ENCODE measurements around the gene TTLL9. TPM values are rescaled to one million over a fixed set of nuclear protein-coding genes. Genes with fewer than 3 reads are reported as not detected.

TTLL9 gene
- total RNA-seq, 3 donors from 2014 or later, result 0.16 to 2.9 (median 0.98) TPM

DNA sequence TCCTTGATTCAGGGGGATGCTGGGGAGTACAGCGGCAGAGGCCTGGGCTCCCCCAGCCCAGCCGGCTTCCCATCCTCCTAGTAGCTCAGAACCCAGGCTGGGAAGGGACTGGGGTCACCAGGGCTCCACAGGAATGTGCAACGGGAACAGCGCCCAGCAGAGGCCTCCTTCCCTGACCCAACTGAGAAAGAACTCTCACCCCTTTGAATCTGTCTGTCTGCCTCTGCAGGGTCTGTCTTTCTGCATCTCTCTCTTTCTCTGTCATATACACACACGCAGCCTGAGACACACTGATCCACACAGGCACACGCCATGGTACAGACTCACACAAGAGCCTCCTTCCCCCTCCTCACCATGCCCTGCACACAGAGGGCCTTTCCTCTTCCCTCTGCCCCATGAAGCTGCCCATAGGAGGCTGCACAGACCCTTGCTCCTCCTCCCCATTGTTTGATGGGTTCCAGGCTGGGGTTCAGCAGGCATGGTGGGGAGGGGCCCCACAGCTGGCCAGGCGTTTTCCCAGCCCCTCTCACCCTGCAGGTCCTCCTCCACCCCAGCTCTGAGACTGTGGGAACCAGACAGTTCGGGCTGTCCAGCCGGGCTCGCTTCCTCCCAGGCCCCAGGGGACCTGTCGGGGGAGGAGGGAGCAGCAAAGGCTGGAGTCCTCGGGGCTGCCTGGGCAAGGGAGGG is 27.8 kb upstream of the TTLL9 start:
- no peak for DNase-seq (ENCODE audit: low spot score in 2 of 2)
- intact Hi-C loops (cut with DNase I; ENCODE audit: low total_unique reads), result no loop called here
- Histone ChIP-seq H3K27me3 (no peaks in the 10 kb centered on the region), H3K27ac (peak overlapping the region in 1 of 2 donors; percentile 69), H3K4me1 (no peaks in the 10 kb centered on the region), H3K9me3 (no peaks in the 10 kb centered on the region), H3K4me3 (no peak overlapping the region), H3K36me3 (no peaks in the 10 kb centered on the region)
- TF ChIP-seq POLR2AphosphoS5 (IDR thresholded peaks at IDR 0.05) (no peak), POLR2A (IDR thresholded peaks at IDR 0.05) (no peak)
- TF ChIP-seq, protein P1, sequence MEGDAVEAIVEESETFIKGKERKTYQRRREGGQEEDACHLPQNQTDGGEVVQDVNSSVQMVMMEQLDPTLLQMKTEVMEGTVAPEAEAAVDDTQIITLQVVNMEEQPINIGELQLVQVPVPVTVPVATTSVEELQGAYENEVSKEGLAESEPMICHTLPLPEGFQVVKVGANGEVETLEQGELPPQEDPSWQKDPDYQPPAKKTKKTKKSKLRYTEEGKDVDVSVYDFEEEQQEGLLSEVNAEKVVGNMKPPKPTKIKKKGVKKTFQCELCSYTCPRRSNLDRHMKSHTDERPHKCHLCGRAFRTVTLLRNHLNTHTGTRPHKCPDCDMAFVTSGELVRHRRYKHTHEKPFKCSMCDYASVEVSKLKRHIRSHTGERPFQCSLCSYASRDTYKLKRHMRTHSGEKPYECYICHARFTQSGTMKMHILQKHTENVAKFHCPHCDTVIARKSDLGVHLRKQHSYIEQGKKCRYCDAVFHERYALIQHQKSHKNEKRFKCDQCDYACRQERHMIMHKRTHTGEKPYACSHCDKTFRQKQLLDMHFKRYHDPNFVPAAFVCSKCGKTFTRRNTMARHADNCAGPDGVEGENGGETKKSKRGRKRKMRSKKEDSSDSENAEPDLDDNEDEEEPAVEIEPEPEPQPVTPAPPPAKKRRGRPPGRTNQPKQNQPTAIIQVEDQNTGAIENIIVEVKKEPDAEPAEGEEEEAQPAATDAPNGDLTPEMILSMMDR (IDR thresholded peaks at IDR 0.05), result no peak

DNA sequence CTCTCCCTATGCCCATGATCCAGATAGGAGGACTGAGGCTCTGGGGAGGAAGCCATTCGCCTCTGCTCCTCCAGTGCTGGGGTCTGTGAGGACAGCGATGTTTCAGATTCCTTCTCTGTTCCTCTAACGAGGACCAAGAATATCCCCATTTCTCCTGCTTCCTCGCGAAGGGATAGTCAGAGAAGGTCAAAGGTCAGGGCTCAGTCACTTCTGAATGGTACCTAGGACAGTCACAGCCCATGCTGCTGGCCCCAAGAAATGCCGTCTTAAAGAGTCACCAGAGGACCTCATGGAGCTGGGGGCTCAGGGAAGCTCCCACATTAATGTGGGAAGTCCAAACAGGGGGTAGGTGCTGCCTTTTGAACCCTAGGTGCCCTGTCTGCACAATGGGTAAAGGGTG is 27.1 kb upstream of the TTLL9 start:
- DNase-seq (ENCODE audit: low spot score in 2 of 2), result no peak
- no peaks in the 10 kb centered on the region for H3K36me3 ChIP-seq
- H3K27me3 ChIP-seq, result no peaks in the 10 kb centered on the region
- intact Hi-C loops (cut with DNase I; ENCODE audit: low total_unique reads), result no loop called here
- no peaks in the 10 kb centered on the region for H3K4me1 ChIP-seq
- TF ChIP-seq, protein P1 (IDR thresholded peaks at IDR 0.05), result no peak
- TF ChIP-seq POLR2A (IDR thresholded peaks at IDR 0.05) (no peak), POLR2AphosphoS5 (IDR thresholded peaks at IDR 0.05) (no peak)
- peak overlapping the region in 1 of 2 donors; percentile 69 for H3K27ac ChIP-seq
- H3K9me3 ChIP-seq, result no peaks in the 10 kb centered on the region
- no peak overlapping the region for H3K4me3 ChIP-seq

DNA sequence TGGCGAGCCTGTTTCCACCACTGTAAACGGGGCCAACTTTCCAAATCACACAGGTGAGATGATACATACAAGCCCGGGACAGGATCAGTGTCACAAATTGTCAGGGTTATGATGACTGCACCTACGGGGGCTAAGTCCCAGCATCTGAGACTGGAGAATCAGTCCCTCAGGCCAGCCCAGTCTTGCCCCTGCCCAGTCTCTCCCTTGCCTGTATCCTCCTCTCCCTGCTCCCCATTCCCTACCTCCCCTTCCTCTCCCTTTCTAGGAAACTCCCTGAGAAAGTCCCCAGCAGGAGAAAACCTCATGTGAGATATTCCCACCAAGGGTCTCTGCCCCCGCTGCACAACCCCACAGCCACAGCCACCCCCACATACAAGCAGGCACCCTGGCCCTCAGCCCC is 26.6 kb upstream of the TTLL9 start:
- no peak for DNase-seq (ENCODE audit: low spot score in 2 of 2)
- intact Hi-C loops (cut with DNase I; ENCODE audit: low total_unique reads), result no loop called here
- H3K9me3 ChIP-seq, result no peaks in the 10 kb centered on the region
- peak overlapping the region in 1 of 2 donors; percentile 69 for H3K27ac ChIP-seq
- TF ChIP-seq POLR2AphosphoS5 (IDR thresholded peaks at IDR 0.05), result no peak
- TF ChIP-seq, protein P1 (IDR thresholded peaks at IDR 0.05), result no peak
- no peak for TF ChIP-seq POLR2A (IDR thresholded peaks at IDR 0.05)
- H3K27me3 ChIP-seq, result peaks cover 0 to 4% of the 10 kb centered on the region in 2 donors
- no peaks in the 10 kb centered on the region for H3K4me1 ChIP-seq
- H3K4me3 ChIP-seq, result no peak overlapping the region
- H3K36me3 ChIP-seq, result no peaks in the 10 kb centered on the region

DNA sequence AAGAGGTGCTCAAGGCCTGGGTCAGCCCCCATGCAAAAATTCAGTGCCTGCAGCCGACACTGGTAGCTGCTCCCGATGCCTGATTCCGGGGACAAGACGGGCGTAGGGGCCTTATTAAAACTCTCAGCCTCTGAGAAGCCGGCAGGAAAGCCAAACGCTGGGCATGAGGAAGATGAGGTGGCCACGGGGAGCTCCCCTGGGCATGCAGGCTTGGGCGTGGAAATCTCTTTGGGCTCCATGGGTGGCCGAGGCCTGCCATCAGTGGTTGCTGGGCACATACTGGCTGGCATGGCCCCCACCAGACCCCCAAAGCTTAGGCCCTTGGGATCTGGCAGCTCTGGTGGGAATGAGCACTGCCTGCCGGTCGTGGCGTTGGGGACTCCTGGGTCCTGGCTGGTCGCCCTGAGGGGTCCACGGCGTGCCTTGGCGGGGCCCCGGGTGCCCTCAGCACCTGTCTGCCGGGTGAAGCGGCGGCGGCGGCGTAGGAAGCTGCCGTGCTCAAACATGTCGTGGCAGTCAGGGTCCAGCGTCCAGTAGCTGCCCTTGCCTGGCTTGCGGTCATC is 25.6 kb upstream of the TTLL9 start:
- peak overlapping the region in 1 of 2 donors; percentile 69 for H3K27ac ChIP-seq
- H3K27me3 ChIP-seq, result peaks cover 0 to 14% of the 10 kb centered on the region in 2 donors
- intact Hi-C loops (cut with DNase I; ENCODE audit: low total_unique reads), result no loop called here
- H3K4me1 ChIP-seq, result no peaks in the 10 kb centered on the region
- no peak for DNase-seq (ENCODE audit: low spot score in 2 of 2)
- no peaks in the 10 kb centered on the region for H3K36me3 ChIP-seq
- no peak for TF ChIP-seq POLR2AphosphoS5 (IDR thresholded peaks at IDR 0.05)
- TF ChIP-seq, protein P1 (IDR thresholded peaks at IDR 0.05), result no peak
- no peak for TF ChIP-seq POLR2A (IDR thresholded peaks at IDR 0.05)
- peak overlapping the region; percentile 23 to 51 (median 30) for H3K4me3 ChIP-seq
- no peaks in the 10 kb centered on the region for H3K9me3 ChIP-seq

DNA sequence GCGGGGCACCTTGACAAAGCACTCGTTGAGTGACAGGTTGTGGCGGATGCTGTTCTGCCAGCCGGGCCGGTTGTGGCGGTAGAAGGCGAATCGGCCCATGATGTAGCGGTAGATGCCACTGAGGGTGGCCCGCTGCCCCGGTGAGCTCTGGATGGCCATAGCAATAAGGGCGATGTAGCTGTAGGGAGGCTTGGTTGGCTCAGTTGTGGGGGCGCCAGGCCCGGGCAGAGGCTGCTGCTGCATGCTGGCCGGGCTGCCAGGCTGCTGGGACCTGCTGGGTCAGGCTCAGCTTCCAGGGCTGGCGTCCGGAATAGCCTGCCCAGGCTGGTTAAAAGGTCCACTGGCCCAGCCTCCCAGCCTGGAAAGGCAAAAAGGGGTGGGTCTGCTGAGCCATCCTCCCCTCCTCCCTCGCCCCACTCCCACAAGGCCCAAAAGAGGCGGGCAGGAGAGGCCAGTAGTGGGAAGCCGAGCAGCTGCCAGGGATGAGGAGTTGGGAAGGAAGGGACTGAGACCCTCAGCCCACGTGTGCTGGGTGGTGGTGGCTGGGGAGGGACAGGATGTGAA is 25.1 kb upstream of the TTLL9 start, which contains the start of gene FOXS1:
FOXS1 (minus strand) TSS at position 305 of the 564 bp plus-strand sequence; CDS start at position 243, 62 bp downstream.
- peak within 1 kb of the TSS in 1 of 2 donors; percentile 69 for H3K27ac ChIP-seq
- peak in 1 of 2 donors; percentile 22 for DNase-seq (ENCODE audit: low spot score in 2 of 2)
- H3K36me3 ChIP-seq, result no peaks in the 10 kb centered on the region
- intact Hi-C loops (cut with DNase I; ENCODE audit: low total_unique reads), result no loop called here
- peaks cover 0 to 18% of the 10 kb centered on the region in 2 donors for H3K27me3 ChIP-seq
- H3K4me1 ChIP-seq, result no peaks in the 10 kb centered on the region
- TF ChIP-seq, protein P1 (IDR thresholded peaks at IDR 0.05), result no peak
- TF ChIP-seq POLR2AphosphoS5 (IDR thresholded peaks at IDR 0.05) (no peak), POLR2A (IDR thresholded peaks at IDR 0.05) (no peak)
- H3K9me3 ChIP-seq, result no peaks in the 10 kb centered on the region
- peak within 1 kb of the TSS; percentile 23 to 51 (median 30) for H3K4me3 ChIP-seq

Data from breast epithelium (tissue), 4 donors.